HG02642 (cell line): ENCODE measurements around the gene TMEM144.
A peak's percentile ranks its signal among the peaks of the same experiment; 100 is the strongest.
"Not testable (repeated sequence)": the region's sequence is repeated elsewhere in the genome, so short reads cannot be mapped to it uniquely, and the experiment has no call there.

Source experiments
- ATAC-seq: cut with Tn5 transposase; IDR thresholded peaks from one replicate; pipeline ENCODE4 v1.9.1; 2021; ENCODE audit warnings: mild to moderate bottlenecking; ENCODE audit not compliant: unreplicated experiment, poor library complexity

TMEM144 gene

DNA sequence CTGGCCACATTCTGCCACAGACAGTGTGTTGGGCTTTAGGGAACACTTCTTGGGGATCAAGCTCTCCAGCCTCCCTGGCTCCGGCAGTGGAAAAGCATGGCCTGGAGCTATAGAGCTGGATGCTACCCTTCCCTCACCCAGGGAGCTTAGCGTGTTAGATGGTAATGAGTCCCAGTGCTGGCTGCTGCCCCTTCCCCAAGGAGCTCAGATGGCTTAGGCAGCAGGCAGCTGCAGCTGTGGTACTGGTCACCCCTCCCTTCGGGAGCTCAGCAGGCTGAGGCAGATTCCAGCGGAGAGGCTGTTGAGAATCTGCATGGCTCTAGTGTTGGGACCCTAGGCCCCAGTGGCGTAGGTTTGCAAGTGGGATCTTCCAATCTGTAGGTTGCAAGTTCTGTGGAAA lies 19.5 kb downstream of the TMEM144 start:
- ATAC-seq = no peak

DNA sequence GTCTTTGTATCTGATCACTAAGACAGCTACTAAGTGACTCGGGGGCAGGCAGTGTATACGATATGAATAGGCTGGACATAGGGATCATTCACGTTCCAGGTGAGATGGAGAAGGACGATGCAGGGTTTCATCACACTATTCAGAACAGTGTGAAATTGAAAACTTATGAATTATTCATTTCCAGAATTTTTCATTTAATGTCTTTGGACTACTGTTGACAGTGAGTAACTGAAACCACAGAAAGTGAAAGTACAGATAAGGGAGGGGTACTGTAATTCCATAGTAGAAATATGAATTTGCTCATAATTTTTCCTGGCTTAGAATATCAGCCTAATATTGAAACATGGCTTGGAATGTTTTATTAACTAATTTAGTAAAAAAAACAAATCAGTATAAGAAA lies 24.4 kb downstream of the TMEM144 start:
- ATAC-seq = no peak

DNA sequence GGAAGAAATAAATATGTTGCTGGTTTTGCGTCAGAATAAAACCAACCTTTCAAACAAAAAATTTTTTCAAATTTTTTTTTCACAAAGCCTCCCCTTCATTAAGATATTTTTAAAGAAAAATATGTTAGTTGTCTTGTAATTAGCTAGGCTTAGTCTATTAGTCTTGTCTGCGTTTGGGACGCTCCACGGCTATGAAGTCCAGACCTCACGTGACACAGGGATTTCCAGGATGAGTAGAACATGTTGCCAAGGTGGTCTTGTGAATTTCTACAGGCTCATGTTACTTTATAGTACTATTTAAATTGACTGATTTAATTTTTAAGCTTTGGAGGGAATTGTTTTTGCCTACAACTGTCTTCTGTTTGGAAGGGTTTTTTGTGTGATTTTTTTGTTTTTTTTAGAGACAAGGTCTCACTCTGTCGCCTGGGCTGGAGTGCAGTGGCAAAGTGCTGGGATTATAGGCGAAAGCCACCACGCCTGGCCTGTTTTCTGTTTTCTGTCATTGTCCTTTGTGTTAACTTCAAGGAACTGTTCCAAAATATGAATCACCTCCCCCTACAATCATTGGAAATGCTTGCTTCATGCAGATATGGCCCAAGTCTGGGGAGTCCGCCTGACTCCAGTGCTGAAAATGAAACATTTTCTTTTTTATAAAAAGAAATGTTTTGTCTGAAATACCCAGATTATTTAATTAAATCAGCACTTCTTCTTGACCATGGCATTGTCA lies 26.2 kb downstream of the TMEM144 start:
- no peak for ATAC-seq

DNA sequence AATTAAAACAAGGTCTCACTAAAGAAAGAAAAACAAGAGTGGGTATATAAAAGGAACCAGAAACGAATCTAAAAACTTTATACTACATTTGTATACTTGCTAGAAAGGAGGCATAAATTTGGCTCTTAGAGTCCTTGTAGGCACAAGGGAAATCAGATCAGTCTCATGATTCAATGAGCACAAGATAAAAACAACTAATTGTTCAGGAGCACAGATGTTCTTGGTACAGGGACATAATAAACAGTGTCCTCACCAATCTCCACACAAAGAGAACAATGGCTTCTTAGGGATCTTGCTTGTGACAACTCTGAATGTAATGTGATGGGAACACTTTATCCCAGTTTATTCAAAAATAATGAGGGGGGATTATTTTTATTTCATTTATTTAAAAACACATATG lies 28.3 kb downstream of the TMEM144 start:
- ATAC-seq = no peak

DNA sequence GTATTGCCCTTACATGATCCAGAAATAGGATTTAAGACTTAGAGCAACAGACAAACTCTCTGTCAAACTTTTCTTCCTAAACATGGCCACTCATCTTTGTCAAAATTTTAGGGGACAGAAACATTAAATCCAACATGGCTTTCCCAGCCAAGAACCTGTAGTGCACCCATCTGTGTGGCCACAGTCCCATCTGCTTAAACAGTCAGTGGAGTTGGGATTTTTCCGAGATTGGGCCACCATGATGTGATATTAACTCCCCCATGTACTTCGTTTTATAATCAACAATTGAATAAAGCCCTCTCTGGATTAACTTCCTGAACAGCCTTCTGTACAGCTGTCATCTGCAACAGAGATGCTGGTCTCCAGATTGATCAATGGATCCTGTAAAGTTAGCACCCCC lies 28.9 kb downstream of the TMEM144 start:
- no peak for ATAC-seq

DNA sequence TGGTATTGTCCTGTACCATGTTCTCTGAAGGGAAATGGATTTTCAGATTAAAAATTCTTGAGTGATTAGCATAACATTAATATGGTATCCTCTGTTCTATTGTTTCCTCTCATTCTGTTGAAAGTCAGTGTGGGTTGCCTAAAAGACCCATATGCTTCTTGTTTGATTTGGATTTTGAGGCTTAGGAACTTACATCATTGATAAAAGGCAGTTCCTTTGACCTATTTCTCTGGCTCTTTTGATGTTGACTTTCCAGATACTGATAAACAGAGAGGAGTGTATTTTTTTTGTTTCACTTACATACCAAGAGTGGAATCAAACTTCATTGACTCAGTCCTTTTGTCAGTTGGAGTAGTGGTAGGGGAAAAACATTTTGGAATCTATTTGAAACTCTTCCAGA lies 32.8 kb downstream of the TMEM144 start:
- no peak for ATAC-seq

DNA sequence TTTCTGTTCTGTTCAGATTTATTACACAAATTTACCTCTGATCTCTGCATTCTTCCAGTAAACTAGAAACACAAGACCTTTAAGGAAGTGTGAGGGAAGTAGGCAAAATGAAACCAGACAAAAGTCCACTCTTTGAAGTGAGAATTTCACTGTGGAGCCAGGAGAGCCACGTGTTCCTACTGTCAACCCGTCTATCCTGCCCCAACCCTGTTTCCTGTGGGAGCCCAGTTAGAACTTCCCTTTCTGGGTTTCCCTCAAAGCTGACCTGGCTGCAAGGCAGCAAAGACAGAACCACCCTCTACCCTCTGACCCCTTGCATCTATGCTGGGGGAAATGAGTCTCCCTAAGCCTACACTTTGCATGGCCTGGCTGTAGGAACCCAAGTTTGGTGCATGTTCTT lies 40.0 kb downstream of the TMEM144 start:
- no peak for ATAC-seq

DNA sequence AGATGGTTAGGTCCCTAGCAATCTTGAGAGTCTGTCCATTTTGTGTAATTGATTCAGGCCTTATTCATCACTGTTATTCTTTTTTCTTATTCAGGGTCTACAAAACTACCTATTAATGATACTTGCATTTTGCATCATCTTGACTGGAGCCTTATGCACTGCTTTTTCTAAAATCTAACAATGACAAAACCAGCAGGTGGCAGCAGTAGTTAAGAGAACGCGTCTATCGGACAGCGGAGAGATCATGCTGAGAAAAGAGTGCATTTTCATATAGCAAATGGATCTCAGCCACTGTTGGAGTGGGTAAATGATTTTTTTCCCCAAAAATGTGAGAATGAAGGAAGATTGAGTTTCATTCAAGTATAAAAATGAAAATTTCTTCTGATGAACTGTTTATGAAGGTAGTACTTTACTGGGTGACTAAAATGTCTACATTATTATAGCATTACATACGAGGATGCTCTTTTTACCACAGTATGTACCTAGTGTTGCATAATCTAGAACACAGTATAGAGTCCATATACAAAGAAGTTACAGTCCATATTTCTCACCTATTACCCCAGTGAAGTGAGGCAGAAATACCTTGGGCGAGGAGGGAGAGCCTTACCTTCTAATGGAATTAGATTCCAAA lies 43.2 kb downstream of the TMEM144 start:
- ATAC-seq = peak; percentile 81

DNA sequence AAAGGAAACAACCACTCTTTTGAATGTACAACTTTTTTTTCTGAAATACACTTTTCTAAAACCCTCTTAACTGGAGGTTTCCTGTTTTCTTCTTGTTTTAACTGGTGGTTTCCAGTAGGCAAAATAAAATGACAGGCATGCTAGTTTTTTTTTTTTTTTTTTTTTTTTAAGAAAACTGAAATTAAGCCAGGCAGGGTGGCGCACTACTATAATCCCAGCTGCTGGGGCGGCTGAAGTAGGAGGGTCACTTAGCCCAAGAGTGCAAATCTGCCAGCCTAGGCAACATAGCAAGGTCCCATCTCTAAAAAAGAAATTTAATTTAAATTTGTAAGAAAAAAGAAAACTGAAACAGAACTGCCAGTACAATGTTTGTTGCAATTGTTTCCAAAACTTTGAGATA lies 44.0 kb downstream of the TMEM144 start:
- ATAC-seq = no peak

DNA sequence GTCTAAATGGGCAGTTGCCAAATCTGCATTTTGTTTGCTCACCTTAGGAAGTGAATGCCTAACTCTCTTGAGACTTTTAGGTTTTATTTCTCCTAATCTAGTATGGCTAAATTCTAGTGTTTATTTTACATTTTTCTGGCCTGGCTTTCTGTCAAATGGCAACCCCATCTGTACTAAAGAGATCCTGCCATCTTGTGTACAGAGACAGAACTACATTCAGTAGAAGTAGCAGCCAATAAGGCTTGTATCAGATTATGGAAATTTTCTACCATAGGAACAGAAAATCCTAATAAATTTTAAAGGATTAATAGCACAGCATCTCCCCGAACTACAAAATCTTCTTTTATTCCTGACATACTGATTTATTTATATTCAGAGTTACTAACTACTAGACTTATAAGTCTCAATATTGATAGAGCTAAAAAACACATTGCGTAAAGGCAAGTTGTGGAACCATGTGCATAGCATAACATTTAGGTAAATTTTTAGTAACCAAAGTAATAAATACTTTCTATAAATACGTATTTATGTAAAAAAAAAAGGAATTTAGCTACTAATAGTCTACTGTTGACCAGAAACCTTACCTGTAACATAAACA lies 45.5 kb downstream of the TMEM144 start:
- peak; percentile 56 for ATAC-seq

DNA sequence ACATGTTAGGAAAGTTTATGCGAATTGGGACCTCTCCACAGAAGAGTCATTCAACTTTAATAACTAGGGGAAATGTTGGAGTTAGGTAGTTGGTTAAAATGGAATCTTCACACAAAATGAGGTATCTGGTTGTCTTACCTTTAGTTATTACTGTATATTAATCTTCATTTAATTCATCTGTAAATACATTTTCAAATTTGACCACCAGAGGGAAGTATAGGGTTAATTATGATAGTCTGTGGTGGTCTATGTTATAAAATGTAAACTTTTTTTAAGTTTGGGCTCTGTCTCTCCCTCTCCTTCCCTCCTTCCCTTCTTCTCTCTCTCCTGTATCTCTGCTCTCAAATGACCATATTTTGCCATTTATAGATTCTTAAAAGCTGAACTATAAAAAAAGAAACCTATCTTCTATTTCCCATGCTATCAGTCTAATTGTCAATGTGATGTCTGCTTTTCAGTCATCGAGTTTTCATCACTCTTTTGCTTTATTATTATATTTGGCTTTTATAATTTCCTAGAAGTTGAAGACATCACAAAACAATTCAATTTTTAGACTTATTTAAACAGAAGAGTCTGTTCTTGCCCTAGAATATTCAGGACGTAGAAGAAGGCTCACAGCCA lies 49.8 kb downstream of the TMEM144 start:
- ATAC-seq = no peak

DNA sequence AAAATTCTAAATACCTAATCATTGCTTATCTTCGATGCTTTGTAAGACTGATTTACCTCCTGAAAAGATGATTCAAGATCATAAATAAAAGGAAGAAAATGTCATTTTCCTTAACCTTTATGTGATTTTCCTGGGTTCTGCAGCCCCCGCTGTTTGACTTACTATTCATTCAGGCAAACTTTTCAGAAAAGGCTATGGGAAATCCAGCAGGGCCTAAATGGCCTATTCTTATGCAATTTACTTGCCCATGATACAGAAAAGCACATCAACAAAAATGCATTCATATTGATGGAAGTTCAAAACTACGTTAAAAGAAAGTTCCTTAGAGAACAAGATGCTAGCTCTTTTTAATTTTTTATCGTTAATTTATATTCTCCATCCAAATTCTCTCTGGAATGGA lies 51.2 kb downstream of the TMEM144 start:
- no peak for ATAC-seq

DNA sequence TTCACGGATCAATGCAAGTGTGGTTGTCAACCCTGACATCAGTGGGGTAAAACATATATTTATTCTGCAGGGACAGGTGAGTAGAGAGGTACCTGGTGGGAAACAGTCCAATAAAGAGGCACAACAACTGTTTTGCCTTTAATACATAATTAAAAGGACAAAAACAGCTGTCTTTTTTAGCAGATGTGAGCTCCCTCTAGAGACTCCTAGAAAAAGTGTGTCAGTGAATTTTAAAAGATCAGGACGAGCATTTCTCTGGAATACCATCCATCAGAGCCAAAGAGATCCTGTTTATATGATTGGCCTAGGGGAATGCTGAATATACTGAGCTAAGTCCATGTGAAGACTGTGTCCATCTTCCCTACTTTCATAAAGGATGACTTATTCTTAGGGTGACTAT lies 58.3 kb downstream of the TMEM144 start:
- ATAC-seq = no peak

DNA sequence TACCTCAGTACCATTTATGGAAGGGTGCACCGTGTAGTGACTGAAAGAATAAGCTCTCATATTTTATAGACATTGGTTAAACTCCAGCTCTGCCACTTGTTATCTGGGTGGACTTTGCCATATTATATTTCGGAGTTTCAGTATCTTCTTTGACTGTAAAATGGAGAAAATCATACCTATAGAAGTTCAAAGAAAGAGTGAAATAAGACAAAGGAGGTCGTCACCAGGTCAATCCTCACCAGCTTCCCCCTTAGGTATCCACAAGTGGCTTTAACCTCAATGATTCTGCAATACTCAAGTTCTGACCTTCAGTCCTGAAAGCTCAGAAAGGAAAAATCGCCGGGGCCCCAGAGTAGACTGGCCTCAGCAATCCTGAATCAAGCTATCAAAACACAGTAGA lies 64.3 kb downstream of the TMEM144 start:
- no peak for ATAC-seq

DNA sequence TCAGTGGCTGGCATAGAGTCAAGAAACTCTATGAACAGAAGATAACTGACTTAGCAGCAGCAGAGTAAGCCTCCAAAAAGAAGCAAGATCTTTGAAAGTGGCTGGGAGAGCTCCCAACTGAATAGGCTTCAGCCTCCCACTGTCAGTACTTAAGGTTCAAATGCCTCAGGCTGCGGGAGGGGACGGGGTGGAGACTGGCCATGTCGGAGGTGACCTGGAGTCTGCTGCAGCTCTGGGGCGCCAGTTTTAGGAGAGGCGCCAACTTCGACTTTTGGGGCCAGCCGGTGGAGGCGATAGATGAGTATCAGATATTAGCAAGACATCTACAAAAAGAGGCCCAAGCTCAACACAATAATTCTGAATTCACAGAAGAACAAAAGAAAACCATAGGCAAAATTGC lies 67.3 kb downstream of the TMEM144 start:
- no peak for ATAC-seq

DNA sequence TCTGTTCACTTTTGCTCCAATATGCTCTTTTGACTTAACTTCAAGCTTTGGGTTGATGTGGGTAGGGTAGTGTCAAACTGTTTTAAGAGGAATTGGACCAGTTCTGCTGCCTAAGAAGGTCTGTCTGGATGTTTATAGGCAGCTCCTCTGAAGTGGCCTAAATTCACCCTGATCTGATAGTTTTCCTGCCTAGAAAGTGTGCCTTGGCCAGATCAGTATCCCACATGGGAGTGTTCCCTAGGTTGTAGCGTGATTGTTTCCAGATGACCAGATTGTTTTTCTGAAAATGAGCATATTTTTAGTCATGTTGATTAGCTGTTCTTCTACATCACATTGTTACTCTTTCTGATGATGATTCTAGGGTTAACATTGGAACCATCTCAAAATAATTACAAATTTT lies 68.8 kb downstream of the TMEM144 start:
- ATAC-seq = not testable (repeated sequence)

DNA sequence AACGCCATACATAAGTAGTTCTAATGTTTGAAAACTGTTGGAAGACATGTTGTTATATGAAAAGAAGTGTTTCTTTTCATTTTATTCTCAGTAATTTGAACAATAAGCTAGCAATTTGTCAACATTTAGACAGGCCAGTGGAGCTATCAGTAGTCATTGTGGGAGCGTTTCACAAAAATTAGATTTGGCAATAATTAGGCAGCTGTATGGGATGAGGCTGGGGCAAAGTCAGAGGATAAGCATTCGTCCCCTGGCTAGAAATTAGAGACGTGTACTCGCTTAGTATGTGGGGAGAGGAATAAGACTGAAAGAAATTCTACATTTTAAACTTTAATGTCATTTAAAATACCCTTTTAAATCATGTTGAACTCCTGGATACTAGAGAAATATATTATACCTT lies 70.6 kb downstream of the TMEM144 start:
- no peak for ATAC-seq

DNA sequence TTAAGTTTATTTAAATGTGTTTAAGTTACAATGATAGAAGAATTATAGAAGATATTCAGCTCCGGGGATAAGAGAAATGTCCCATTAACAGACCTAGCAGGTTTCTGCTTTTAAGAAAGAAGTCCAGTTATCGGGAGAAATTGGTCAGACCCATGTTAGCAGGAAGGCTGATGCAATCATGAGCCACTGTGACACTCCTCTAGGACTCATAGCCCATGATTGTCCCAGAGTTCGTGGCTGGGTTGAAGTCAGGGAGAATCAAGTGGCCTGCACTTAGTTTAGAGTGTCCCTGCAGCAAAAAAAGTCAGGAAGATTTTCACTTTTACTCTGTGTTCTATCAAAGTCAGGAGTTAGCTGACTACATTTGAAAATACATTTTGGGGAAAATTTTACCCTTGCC lies 72.0 kb downstream of the TMEM144 start:
- ATAC-seq = no peak

DNA sequence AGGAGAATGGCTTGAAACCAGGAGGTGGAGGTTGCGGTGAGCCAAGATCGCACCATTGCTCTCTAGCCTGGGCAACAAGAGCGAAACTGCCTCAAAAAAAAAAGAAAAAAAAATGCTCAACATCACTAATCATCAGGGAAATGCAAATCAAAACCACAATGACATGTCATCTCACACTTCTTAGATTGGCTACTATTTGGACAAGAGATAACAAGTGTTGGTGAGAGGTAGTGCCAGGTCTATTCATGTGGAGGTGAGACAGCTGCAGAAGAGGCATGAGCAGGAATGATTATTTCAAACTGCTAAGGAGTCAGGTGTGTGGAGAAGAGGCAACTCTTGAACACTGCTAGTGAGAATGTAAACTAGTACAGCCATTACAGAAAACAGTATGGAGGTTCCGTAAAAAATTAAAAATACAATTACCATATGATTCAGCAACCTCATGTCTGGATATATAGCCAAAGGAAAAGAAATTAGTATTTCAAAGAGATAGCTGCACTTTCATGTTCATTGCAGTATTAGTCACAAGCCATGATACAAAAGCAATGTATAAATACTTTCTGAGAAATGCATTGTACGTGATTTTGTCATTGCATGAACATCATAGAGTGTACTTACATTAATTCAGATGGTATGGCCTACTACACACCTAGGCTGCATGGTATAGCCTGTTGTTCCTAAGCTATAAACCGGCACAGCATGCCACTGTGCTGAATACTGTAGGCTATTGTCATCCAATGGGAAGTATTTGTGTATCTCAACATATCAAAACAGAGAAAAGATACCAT lies 75.3 kb downstream of the TMEM144 start:
- ATAC-seq = no peak

DNA sequence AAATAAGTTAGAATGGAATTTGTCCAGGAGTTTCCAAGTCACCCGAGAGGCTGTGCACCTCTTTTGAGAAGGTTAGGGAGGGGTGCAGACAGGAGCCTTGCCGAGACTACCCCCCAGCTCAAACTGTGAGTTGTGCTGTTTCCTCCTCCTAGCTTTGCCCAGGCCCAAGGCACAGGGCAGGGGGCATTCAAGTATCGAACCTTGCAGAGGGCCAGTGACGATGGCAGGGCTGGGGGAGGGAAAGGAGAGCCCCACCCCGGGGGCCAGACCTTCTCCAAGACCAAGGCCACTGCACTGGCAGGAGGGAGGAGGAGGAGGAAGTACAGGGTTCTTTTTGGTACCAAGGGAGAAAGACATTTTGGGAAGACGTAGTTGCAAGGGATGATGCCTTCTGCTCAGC lies 80.6 kb downstream of the TMEM144 start:
- ATAC-seq = no peak
